Right ventricle myocardium inferior (tissue), 1 donor: ENCODE results near the gene CNTNAP5. TPM values are rescaled to one million over a fixed set of nuclear protein-coding genes. Genes with fewer than 3 reads are reported as not detected.

Source experiments
- ATAC-seq: fragments of 200-7000 bp; cut with Tn5 transposase; one replicate; pipeline ENCODE4 v1.9.1; 2020; ENCODE audit warnings: mild to moderate bottlenecking, moderate library complexity
- DNase-seq: peaks from one replicate; pipeline ENCODE4 v3.0.0; 2021; ENCODE audit errors: missing footprints
- intact Hi-C: fragments of 100-400 bp; cut with DNase I; formaldehyde crosslinking; loops from one replicate; pipeline ENCODE4 v1.11.0; 2022
- total RNA-seq: library from RNA; stranded (reverse); fragmentation: NEBNext Ultra II Directional; extraction: Animal tissue kit (Norgen Biotek cat#: 25700); gene quantifications from one replicate; pipeline ENCODE4 v1.2.1, GENCODE V29; 2021
- donor health status: DM: no; HTN: yes; CAD: no; lungs with severe emphysema.

Gene CNTNAP5
- total RNA-seq, 1 donor from 2014 or later, result not detected

GRCh38 chr2:124877141-124877577 is 852.1 kb downstream of the CNTNAP5 start:
- peak; percentile 34 for ATAC-seq
- intact Hi-C loops, result no loop called here
- DNase-seq, result no peak

GRCh38 chr2:124879640-124880039 is 854.6 kb downstream of the CNTNAP5 start:
- no peak for ATAC-seq
- intact Hi-C loops, result no loop called here
- DNase-seq, result no peak

- intact Hi-C loops, result no loop called here
- no peak for ATAC-seq
Measured at GRCh38 chr2:124880995-124881394, 855.9 kb downstream of the CNTNAP5 start.

GRCh38 chr2:124882423-124882822 is 857.3 kb downstream of the CNTNAP5 start:
- DNase-seq, result no peak
- intact Hi-C loops, result no loop called here
- ATAC-seq, result no peak

More at GRCh38 chr2:124880995-124881394, 855.9 kb downstream of the CNTNAP5 start:
- no peak for DNase-seq

DNA sequence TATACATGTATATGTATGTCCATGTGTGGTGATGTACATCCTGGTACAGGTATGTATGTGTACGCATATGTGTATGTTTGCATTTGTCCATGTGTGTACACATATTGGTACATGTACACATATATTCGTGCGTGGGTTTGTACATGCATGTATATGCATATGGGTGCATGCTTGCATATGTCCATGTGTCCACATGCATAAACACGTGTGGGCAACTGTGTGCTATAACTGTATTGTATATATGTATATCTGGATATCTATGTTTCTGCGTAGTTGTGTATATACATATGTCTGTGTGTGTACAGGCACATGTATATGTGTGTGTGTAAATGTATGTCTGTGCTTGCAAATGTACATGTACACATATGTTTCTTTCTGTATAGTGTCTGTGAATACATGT is 858.5 kb downstream of the CNTNAP5 start:
- intact Hi-C loops, result no loop called here
- no peak for ATAC-seq
- no peak for DNase-seq

DNA sequence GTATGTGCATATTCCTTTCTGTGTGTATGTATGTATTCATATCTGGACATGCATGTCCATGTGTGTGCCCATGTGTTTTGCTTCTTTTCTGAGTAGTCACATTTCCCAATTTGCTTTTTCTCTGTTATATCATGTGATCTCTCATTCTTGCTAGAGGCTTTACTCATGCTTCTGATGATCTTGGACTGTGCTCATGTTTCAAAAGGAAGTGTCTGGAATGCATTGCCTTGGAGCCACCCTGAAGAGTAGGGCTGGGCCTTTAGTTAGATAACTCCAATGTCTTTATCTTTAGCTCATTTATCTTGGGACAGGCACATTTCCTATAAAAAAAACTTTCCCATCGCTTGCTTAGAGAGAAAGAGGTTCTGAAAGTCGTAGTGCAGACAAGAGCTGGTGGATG is 859.2 kb downstream of the CNTNAP5 start:
- ATAC-seq (no peak), DNase-seq (no peak)
- intact Hi-C loops, result no loop called here

GRCh38 chr2:124886216-124886615 is 861.1 kb downstream of the CNTNAP5 start:
- ATAC-seq, result no peak
- no peak for DNase-seq
- intact Hi-C loops, result no loop called here

- no peak for ATAC-seq
- intact Hi-C loops, result no loop called here
- DNase-seq, result no peak
Measured at GRCh38 chr2:124887466-124887865, 862.4 kb downstream of the CNTNAP5 start.

GRCh38 chr2:124888431-124888830 is 863.3 kb downstream of the CNTNAP5 start:
- intact Hi-C loops, result no loop called here
- no peak for DNase-seq
- ATAC-seq, result no peak

DNA sequence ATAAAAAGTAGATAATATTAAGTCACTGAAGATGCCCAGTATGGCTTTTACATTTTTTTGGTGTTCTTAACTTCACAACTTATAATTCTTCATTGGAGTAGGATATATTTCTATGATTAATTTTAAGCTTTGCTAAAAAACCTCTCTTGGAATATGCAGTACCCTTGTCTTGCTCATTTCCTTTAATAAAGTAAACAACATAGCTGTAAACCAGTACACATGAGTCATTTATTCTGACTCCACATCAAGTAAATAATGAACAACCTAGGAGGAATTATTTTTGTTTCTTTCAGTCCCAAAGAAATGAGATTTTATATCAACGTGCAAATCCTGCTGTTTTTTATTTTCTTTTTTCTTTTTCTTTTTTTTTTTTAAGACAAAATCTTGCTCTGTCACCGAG is 869.1 kb downstream of the CNTNAP5 start:
- ATAC-seq (no peak), DNase-seq (no peak)
- intact Hi-C loops, result no loop called here

GRCh38 chr2:124898827-124899226 is 873.7 kb downstream of the CNTNAP5 start:
- ATAC-seq, result no peak
- intact Hi-C loops, result no loop called here
- no peak for DNase-seq

GRCh38 chr2:124908411-124908810 is 883.3 kb downstream of the CNTNAP5 start:
- ATAC-seq (no peak), DNase-seq (no peak)
- intact Hi-C loops, result no loop called here

- ATAC-seq (no peak), DNase-seq (no peak)
- intact Hi-C loops, result no loop called here
Measured at GRCh38 chr2:124911560-124911959, 886.5 kb downstream of the CNTNAP5 start.

GRCh38 chr2:124913868-124914267 is 888.8 kb downstream of the CNTNAP5 start:
- intact Hi-C loops, result no loop called here
- ATAC-seq, result no peak
- no peak for DNase-seq

GRCh38 chr2:124915567-124915966 is 890.5 kb downstream of the CNTNAP5 start:
- DNase-seq (no peak), ATAC-seq (no peak)
- intact Hi-C loops, result no loop called here

DNA sequence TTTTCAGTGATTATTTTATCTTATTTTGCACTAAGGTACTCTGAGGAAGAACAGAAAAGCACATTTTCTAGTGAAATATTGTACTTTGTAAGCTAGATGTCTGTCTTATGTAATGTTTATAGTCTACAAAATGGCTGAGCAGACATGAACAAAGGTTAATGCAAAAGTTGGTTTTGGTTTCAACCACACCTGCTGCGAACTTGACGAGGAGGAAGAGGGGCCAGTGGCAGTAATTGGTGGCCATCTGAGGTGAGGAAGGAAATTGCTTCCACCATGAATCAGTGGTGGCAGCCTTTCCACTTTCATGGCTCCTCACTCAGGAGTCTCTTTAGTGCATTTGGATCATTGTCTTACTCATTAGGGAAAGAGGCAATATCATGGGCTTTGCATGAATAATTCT is 894.2 kb downstream of the CNTNAP5 start:
- intact Hi-C loops, result no loop called here
- ATAC-seq, result no peak
- no peak for DNase-seq

GRCh38 chr2:124920448-124920847 is 895.4 kb downstream of the CNTNAP5 start:
- intact Hi-C loops, result no loop called here
- ATAC-seq (no peak), DNase-seq (no peak)

GRCh38 chr2:124921191-124921590 is 896.1 kb downstream of the CNTNAP5 start:
- intact Hi-C loops, result no loop called here
- ATAC-seq (no peak), DNase-seq (no peak)

DNA sequence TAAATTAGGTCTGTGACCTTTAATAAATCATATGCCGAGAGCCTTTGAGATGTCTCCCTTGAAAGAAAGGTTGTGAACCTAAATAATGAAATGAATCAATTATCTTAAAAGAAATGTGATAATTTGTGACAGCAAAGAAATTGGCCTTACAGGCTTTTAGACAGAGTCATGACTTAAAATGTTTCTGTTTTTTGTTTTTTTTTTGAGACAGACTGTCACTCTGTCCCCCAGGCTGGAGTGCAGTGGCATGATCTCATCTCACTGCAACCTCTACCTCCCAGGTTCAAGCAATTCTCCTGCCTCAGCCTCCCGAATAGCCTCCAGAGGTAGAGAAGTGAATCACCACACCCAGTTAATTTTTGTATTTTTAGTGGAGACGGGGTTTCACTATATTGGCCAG is 898.0 kb downstream of the CNTNAP5 start:
- ATAC-seq, result no peak
- intact Hi-C loops, result no loop called here

GRCh38 chr2:124933883-124934282 is 908.8 kb downstream of the CNTNAP5 start:
- DNase-seq (no peak), ATAC-seq (no peak)
- intact Hi-C loops, result no loop called here

More for the DNA sequence above, 898.0 kb downstream of the CNTNAP5 start:
- DNase-seq, result no peak

GRCh38 chr2:124953921-124954320 is 928.8 kb downstream of the CNTNAP5 start:
- no peak for ATAC-seq
- DNase-seq, result no peak
- intact Hi-C loops, result no loop called here

- DNase-seq (no peak), ATAC-seq (no peak)
- intact Hi-C loops, result no loop called here
Measured at GRCh38 chr2:124959581-124959980, 934.5 kb downstream of the CNTNAP5 start.
